ENCODE data around the gene CFAP46. TPM values are rescaled to one million over a fixed set of nuclear protein-coding genes. Genes with fewer than 3 reads are reported as not detected.

Gene CFAP46
- total RNA-seq, 1 donor from 2014 or later: 5.2 TPM

- Mint-ChIP-seq H3K27ac (ENCODE audit: unreplicated experiment) (peak overlapping the region; percentile 72), H3K27me3 (ENCODE audit: unreplicated experiment) (peaks cover 7% of the 10 kb centered on the region), H3K9me3 (ENCODE audit: unreplicated experiment) (peaks cover 8% of the 10 kb centered on the region), H3K36me3 (ENCODE audit: unreplicated experiment) (peaks cover 6% of the 10 kb centered on the region), H3K4me1 (ENCODE audit: low read depth, unreplicated experiment) (peaks cover 15% of the 10 kb centered on the region), H3K4me3 (ENCODE audit: unreplicated experiment) (peak overlapping the region; percentile 57)
- peak; percentile 6 for DNase-seq
- TF ChIP-seq, protein P1, sequence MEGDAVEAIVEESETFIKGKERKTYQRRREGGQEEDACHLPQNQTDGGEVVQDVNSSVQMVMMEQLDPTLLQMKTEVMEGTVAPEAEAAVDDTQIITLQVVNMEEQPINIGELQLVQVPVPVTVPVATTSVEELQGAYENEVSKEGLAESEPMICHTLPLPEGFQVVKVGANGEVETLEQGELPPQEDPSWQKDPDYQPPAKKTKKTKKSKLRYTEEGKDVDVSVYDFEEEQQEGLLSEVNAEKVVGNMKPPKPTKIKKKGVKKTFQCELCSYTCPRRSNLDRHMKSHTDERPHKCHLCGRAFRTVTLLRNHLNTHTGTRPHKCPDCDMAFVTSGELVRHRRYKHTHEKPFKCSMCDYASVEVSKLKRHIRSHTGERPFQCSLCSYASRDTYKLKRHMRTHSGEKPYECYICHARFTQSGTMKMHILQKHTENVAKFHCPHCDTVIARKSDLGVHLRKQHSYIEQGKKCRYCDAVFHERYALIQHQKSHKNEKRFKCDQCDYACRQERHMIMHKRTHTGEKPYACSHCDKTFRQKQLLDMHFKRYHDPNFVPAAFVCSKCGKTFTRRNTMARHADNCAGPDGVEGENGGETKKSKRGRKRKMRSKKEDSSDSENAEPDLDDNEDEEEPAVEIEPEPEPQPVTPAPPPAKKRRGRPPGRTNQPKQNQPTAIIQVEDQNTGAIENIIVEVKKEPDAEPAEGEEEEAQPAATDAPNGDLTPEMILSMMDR (IDR thresholded peaks at IDR 0.05; ENCODE audit: partially characterized antibody, unreplicated experiment): no peak
These were observed 21.1 kb upstream of the CFAP46 start for GRCh38 chr10:132963430-132963960.

DNA sequence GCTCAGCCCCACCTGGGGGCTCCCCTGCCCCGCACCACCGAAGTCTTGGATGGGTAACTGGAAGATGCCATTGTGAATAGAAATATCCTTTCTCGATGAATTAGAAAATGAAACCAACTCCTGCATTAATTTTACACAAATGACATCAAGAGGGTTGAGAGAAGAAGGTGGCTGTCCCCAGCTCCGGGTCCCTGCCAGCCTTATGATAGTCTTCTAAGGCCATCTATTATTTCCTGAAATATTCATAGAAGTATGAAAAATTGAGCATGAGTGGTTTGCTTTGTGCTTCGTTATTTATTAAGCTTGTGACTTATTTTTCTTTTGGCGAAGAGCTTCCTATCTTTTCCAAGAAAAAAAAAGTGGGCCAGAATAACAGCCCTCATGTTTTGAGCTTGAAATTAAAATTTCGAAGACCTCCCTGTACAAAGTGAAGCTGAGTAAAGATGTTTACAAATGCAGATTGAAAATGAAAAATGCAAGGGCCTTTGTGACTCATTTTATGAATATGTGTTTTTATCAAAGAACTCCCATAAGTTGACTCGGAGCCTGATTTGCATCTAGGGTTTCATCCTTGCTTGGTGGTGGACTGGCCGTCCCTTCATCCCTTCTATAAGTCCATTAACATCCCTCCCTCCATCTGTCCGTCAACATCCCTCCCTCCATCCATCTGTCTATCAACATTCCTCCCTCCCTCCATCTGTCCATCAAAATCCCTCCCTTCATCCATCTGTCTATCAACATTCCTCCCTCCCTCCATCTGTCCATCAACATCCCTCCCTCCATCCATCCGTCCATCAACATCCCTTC lies 20.5 kb upstream of the CFAP46 start:
- Mint-ChIP-seq H3K9me3 (ENCODE audit: unreplicated experiment) (peaks cover 8% of the 10 kb centered on the region), H3K4me3 (ENCODE audit: unreplicated experiment) (peak overlapping the region; percentile 76), H3K36me3 (ENCODE audit: unreplicated experiment) (peaks cover 6% of the 10 kb centered on the region), H3K4me1 (ENCODE audit: low read depth, unreplicated experiment) (peaks cover 13% of the 10 kb centered on the region), H3K27ac (ENCODE audit: unreplicated experiment) (peak overlapping the region; percentile 72), H3K27me3 (ENCODE audit: unreplicated experiment) (peaks cover 7% of the 10 kb centered on the region)
- DNase-seq: no peak
- TF ChIP-seq, protein P1 (IDR thresholded peaks at IDR 0.05; ENCODE audit: partially characterized antibody, unreplicated experiment): no peak

- peak overlapping the region; percentile 48 for H3K27ac Mint-ChIP-seq (ENCODE audit: unreplicated experiment)
- TF ChIP-seq, protein P1 (IDR thresholded peaks at IDR 0.05; ENCODE audit: partially characterized antibody, unreplicated experiment): no peak
- peak overlapping the region; percentile 76 for H3K4me3 Mint-ChIP-seq (ENCODE audit: unreplicated experiment)
- peak; percentile 60 for DNase-seq
- H3K36me3 Mint-ChIP-seq (ENCODE audit: unreplicated experiment): peaks cover 6% of the 10 kb centered on the region
- H3K4me1 Mint-ChIP-seq (ENCODE audit: low read depth, unreplicated experiment): peaks cover 16% of the 10 kb centered on the region
- peaks cover 7% of the 10 kb centered on the region for H3K27me3 Mint-ChIP-seq (ENCODE audit: unreplicated experiment)
- H3K9me3 Mint-ChIP-seq (ENCODE audit: unreplicated experiment): peaks cover 8% of the 10 kb centered on the region
These were observed 19.6 kb upstream of the CFAP46 start for GRCh38 chr10:132961787-132962622.

- H3K27ac Mint-ChIP-seq (ENCODE audit: unreplicated experiment): no peak overlapping the region
- peaks cover 6% of the 10 kb centered on the region for H3K36me3 Mint-ChIP-seq (ENCODE audit: unreplicated experiment)
- H3K4me3 Mint-ChIP-seq (ENCODE audit: unreplicated experiment): peak overlapping the region; percentile 16
- DNase-seq: no peak
- H3K9me3 Mint-ChIP-seq (ENCODE audit: unreplicated experiment): peaks cover 8% of the 10 kb centered on the region
- H3K27me3 Mint-ChIP-seq (ENCODE audit: unreplicated experiment): peaks cover 7% of the 10 kb centered on the region
- TF ChIP-seq, protein P1 (IDR thresholded peaks at IDR 0.05; ENCODE audit: partially characterized antibody, unreplicated experiment): no peak
- peaks cover 16% of the 10 kb centered on the region for H3K4me1 Mint-ChIP-seq (ENCODE audit: low read depth, unreplicated experiment)
These were observed 19.0 kb upstream of the CFAP46 start for GRCh38 chr10:132961420-132961786.

Data from glutamatergic neuron (in vitro differentiated cells).